ENCODE measurements around the gene KRTAP2-2. TPM values are rescaled to one million over a fixed set of nuclear protein-coding genes. Genes with fewer than 3 reads are reported as not detected.
"Not testable (repeated sequence)": the region's sequence is repeated elsewhere in the genome, so short reads cannot be mapped to it uniquely, and the experiment has no call there.

KRTAP2-2 gene
- total RNA-seq, 1 donor = not detected

DNA sequence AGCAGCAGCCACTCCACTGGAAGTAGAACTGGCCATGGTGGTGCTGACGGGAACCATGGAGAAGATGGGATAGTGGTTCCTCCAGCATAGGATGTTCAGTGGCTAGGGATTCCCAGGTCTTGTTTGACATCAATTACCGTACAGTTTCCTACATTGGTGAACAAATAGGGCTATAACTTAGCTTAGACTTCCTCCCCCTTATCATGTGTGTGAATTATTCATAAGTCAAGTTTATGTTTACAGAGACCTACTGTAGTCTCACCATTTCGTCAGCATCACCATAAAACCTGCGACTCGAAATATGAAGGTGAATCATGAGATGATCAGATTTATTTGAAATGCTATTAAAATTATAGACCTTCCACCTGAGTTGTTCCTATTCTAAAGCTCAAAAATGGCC lies 3.7 kb upstream of the KRTAP2-2 start:
- Histone ChIP-seq H3K4me3 (ENCODE audit: insufficient read depth, low read length) (no peak overlapping the region), H3K79me2 (ENCODE audit: insufficient read depth, low read length) (peaks cover 6% of the 10 kb centered on the region), H3K36me3 (ENCODE audit: insufficient read depth, low read length) (no peaks in the 10 kb centered on the region), H2AFZ (ENCODE audit: low read length) (no peak overlapping the region), H3K27me3 (ENCODE audit: insufficient read depth, low read length) (no peaks in the 10 kb centered on the region), H4K20me1 (ENCODE audit: insufficient read depth, low read length) (no peaks in the 10 kb centered on the region), H3K27ac (ENCODE audit: low read depth, low read length) (peak overlapping the region; percentile 94), H3K4me2 (ENCODE audit: insufficient read depth, low read length) (peak overlapping the region; percentile 35), H3K4me1 (ENCODE audit: insufficient read depth, low read length) (peaks cover 53% of the 10 kb centered on the region), H3K9me3 (ENCODE audit: low read depth, low read length) (peaks cover 2% of the 10 kb centered on the region)
- TF ChIP-seq, protein P1, sequence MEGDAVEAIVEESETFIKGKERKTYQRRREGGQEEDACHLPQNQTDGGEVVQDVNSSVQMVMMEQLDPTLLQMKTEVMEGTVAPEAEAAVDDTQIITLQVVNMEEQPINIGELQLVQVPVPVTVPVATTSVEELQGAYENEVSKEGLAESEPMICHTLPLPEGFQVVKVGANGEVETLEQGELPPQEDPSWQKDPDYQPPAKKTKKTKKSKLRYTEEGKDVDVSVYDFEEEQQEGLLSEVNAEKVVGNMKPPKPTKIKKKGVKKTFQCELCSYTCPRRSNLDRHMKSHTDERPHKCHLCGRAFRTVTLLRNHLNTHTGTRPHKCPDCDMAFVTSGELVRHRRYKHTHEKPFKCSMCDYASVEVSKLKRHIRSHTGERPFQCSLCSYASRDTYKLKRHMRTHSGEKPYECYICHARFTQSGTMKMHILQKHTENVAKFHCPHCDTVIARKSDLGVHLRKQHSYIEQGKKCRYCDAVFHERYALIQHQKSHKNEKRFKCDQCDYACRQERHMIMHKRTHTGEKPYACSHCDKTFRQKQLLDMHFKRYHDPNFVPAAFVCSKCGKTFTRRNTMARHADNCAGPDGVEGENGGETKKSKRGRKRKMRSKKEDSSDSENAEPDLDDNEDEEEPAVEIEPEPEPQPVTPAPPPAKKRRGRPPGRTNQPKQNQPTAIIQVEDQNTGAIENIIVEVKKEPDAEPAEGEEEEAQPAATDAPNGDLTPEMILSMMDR (IDR thresholded peaks at IDR 0.05; ENCODE audit: extremely low read depth, low read depth, low read length) = no peak
- DNase-seq (ENCODE audit: insufficient read length, low spot score, missing footprints) = peak; percentile 86

DNA sequence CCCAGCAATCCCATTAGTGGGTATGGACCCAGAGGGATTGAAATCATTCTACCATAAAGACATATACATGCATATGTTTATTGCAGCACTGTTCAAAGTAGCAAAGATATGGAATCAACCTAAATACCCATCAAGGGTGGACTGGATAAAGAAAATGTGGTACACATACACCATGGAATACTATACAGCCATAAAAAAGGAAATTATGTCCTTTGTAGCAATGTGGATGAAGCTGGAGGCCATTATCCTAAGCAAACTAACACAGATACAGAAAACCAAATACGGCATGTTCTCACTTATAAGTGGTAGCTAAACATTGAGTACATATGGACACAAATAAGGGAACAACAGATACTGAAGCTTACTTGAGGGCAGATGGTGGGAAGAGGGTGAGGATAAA lies 2.5 kb upstream of the KRTAP2-2 start:
- TF ChIP-seq, protein P1 (IDR thresholded peaks at IDR 0.05; ENCODE audit: extremely low read depth, low read depth, low read length) = no peak
- peaks cover 49% of the 10 kb centered on the region for H3K4me1 ChIP-seq (ENCODE audit: insufficient read depth, low read length)
- no peaks in the 10 kb centered on the region for H3K36me3 ChIP-seq (ENCODE audit: insufficient read depth, low read length)
- H3K27me3 ChIP-seq (ENCODE audit: insufficient read depth, low read length) = no peaks in the 10 kb centered on the region
- H2AFZ ChIP-seq (ENCODE audit: low read length) = no peak overlapping the region
- no peak overlapping the region for H3K4me2 ChIP-seq (ENCODE audit: insufficient read depth, low read length)
- H3K4me3 ChIP-seq (ENCODE audit: insufficient read depth, low read length) = no peak overlapping the region
- no peak for DNase-seq (ENCODE audit: insufficient read length, low spot score, missing footprints)
- H3K27ac ChIP-seq (ENCODE audit: low read depth, low read length) = peak overlapping the region; percentile 94
- no peaks in the 10 kb centered on the region for H4K20me1 ChIP-seq (ENCODE audit: insufficient read depth, low read length)
- peaks cover 9% of the 10 kb centered on the region for H3K79me2 ChIP-seq (ENCODE audit: insufficient read depth, low read length)
- H3K9me3 ChIP-seq (ENCODE audit: low read depth, low read length) = peaks cover 2% of the 10 kb centered on the region

DNA sequence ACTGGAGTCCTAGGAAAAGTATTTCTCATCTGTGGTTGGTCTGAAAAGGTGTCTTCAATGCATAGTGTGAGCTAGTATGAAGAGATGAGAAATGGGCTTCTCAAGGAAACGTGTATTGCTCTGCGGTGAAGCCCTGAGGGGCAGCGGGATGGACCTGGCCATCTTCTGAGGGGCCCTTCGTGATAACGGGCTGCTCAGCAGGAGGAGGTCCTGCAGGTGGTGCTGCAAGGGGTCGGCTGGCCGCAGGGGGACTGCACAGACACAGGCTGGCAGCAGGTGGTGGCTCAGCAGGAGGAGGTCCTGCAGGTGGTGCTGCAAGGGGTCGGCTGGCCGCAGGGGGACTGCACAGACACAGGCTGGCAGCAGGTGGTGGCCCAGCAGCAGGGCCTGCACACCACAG lies 474 bp downstream of the KRTAP2-2 start:
- DNase-seq (ENCODE audit: insufficient read length, low spot score, missing footprints); H4K20me1 ChIP-seq (ENCODE audit: insufficient read depth, low read length); H2AFZ ChIP-seq (ENCODE audit: low read length); H3K79me2 ChIP-seq (ENCODE audit: insufficient read depth, low read length); H3K4me3 ChIP-seq (ENCODE audit: insufficient read depth, low read length); H3K9me3 ChIP-seq (ENCODE audit: low read depth, low read length); H3K27ac ChIP-seq (ENCODE audit: low read depth, low read length); H3K36me3 ChIP-seq (ENCODE audit: insufficient read depth, low read length); H3K27me3 ChIP-seq (ENCODE audit: insufficient read depth, low read length); H3K4me2 ChIP-seq (ENCODE audit: insufficient read depth, low read length): not testable (repeated sequence)
- H3K4me1 ChIP-seq (ENCODE audit: insufficient read depth, low read length) = peaks cover 31% of the 10 kb centered on the region

DNA sequence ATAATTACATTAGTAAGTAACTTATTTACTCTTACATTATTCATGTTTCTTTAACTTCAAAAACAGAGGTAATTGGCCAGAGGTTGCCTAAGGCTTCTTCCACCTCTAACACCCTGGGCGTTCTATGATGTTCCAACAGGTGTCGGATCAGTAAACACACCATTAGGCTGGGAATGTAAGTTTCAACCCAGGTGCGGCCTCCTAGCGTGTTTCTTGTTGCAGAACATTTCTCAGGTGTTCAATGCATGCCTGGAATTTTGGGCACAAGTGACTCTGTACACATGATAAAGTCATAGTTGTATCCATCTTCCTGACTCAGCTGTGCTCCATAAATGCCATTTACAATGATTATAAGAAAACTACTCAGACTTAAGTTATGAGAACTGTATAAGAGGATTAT lies 1.0 kb downstream of the KRTAP2-2 start:
- Histone ChIP-seq H3K27me3 (ENCODE audit: insufficient read depth, low read length) (no peaks in the 10 kb centered on the region), H4K20me1 (ENCODE audit: insufficient read depth, low read length) (no peaks in the 10 kb centered on the region), H3K4me1 (ENCODE audit: insufficient read depth, low read length) (peaks cover 28% of the 10 kb centered on the region), H2AFZ (ENCODE audit: low read length) (no peak overlapping the region), H3K9me3 (ENCODE audit: low read depth, low read length) (peaks cover 2% of the 10 kb centered on the region), H3K36me3 (ENCODE audit: insufficient read depth, low read length) (no peaks in the 10 kb centered on the region), H3K4me2 (ENCODE audit: insufficient read depth, low read length) (no peak overlapping the region), H3K79me2 (ENCODE audit: insufficient read depth, low read length) (peaks cover 9% of the 10 kb centered on the region), H3K27ac (ENCODE audit: low read depth, low read length) (peak overlapping the region; percentile 66), H3K4me3 (ENCODE audit: insufficient read depth, low read length) (no peak overlapping the region)
- TF ChIP-seq, protein P1 (IDR thresholded peaks at IDR 0.05; ENCODE audit: extremely low read depth, low read depth, low read length) = no peak
- no peak for DNase-seq (ENCODE audit: insufficient read length, low spot score, missing footprints)
